ENCODE data around the gene TTLL5. TPM values are rescaled to one million over a fixed set of nuclear protein-coding genes. Genes with fewer than 3 reads are reported as not detected.

Gene TTLL5
- total and polyA plus RNA-seq, 10 of the 15 experiments (the other 5 are each of a cell fraction or from before 2014, with no cell fraction given) = 3.2 to 25.9 (median 13.8) TPM

DNA sequence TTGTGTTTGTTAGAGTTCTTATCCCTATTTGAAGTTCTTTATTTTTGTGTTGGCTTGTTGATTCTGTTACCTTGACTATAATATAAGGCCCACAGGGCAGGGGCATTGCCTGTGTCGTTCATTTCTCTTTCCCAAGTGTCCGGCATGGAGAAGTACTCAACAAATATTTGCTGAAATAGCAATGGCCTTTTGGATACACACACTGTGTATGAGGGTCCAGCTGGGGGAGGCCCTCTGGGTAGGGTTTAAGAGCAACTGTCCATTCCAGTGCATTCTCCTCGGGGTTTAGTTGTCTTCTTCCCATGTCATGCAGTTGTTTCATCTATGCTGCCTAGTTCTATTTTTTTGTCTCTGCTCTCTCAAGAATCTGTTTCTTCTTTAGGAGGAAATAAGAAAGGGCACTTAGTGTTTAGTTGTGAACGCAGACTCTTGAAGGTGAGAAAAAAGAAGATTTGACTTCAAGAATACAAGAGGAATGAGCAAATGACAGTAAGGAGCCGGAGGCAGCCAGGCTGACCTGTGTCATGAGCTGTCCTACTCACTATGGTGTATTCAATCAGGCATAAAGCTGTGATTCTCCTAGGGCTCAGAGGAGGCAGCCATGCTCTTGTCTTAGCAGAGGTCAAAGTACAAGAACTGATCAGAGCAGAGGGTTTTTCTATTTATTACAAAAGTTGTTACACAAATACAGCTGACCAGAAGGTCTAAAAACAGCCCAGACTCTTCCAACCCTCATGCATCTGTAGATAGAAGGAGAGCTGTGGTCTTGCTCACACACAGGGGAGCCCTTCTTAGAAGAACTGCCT, 10.6 kb upstream of the TTLL5 start:
- Histone ChIP-seq H3K9ac (ENCODE audit: control insufficient read depth, insufficient read depth, low read length) (no peak overlapping the region), H3K9me3 (replicated peaks; ENCODE audit: control insufficient read depth, insufficient read depth, low read length) (no peaks in the 10 kb centered on the region), H4K20me1 (ENCODE audit: control insufficient read depth, insufficient read depth) (no peaks in the 10 kb centered on the region), H3K4me2 (ENCODE audit: control insufficient read depth, insufficient read depth) (no peak overlapping the region), H3K27ac (ENCODE audit: control insufficient read depth, insufficient read depth) (no peak overlapping the region), H3K36me3 (ENCODE audit: control insufficient read depth in 2 of 2, insufficient read depth in 2 of 2, low read length in 1 of 2) (peaks cover 5 to 23% of the 10 kb centered on the region in 2 experiments), H3K27me3 (replicated peaks in 1 of 2; ENCODE audit: control insufficient read depth in 2 of 2, insufficient read depth in 2 of 2, low read length in 1 of 2) (no peaks in the 10 kb centered on the region), H2AFZ (ENCODE audit: control insufficient read depth, low read depth, low read length) (no peak overlapping the region), H3K4me1 (ENCODE audit: control insufficient read depth, insufficient read depth, low read length) (no peaks in the 10 kb centered on the region), H3K79me2 (ENCODE audit: control insufficient read depth, insufficient read depth, low read length) (no peaks in the 10 kb centered on the region; the same call in 1 of the 2 replicates), H3K4me3 (no peak overlapping the region)
- SMC1A ChIA-PET (ENCODE audit: uncharacterized antibody, unreplicated experiment) = interaction anchor here (0.8 to 12.4 kb wide), 10 partner anchors 10 to 213 kb away, joined by 3 to 375 read pairs (median 6); partner anchors contain the start of genes BATF, ERG28, FLVCR2 and TTLL5
- POLR2A ChIA-PET = interaction anchor here (1.2 to 2.9 kb wide), 4 partner anchors 10 to 77 kb away, joined by 3 to 15 read pairs (median 8); partner anchors contain the start of genes ERG28 and TTLL5
- TF ChIP-seq RBBP5 (conservative IDR thresholded peaks at IDR 0.05) = no peak
- 100% methylated on average over 5 of the region's 5 CpGs for WGBS (ENCODE audit: insufficient coverage, insufficient replicate concordance, low lambda C conversion rate, missing lambda C conversion rate)
- ATAC-seq (peak; percentile 22; the same call in 1 of the 3 replicates), DNase-seq (ENCODE audit: low read depth, low spot score) (no peak), FAIRE-seq (no peak)
- intact Hi-C loops (cut with micrococcal nuclease; ENCODE audit: unreplicated experiment) = loop anchor here (10.0 kb wide), 1 partner anchor 516 kb away; no protein-coding TSS in a partner anchor
- in situ Hi-C loops (cut with MboI) = loop anchor here (5.0 to 10.0 kb wide), 2 partner anchors 73 to 526 kb away; partner anchors contain the start of genes FLVCR2 and NEK9
- no TSS peak for BruUV-seq (replicated peaks)
- RAD21 ChIA-PET (ENCODE audit: unreplicated experiment) = interaction anchor here (0.8 to 13.7 kb wide), 5 partner anchors 72 to 340 kb away, joined by 3 to 320 read pairs (median 3); partner anchors contain the start of gene FLVCR2
- CTCF ChIA-PET = interaction anchor here (0.7 to 13.0 kb wide), 7 partner anchors 7 to 498 kb away, joined by 3 to 578 read pairs (median 7); partner anchors contain the start of gene FLVCR2

DNA sequence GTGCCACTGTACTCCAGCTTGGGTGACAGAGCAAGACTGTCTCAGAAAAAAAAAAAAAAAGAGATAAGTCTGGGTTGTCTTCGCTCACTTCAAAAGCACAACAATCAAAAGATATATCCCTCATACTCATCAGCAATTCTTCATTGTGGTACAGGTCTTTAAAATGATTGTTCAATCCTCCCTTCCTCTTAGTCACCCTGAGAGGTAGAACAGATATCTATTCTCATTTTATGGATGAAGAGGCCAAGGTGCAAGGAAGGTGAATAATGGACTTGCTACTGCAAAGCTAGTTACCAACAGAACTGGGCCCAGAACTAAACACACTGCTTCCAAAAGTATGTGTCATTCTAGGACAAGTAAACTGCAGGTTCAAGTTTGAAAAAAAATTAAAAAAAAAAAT, 7.5 kb upstream of the TTLL5 start:
- DNase-seq (ENCODE audit: low read depth, low spot score) (no peak), FAIRE-seq (no peak), ATAC-seq (no peak)
- CTCF ChIA-PET = interaction anchor here (0.6 to 13.0 kb wide), 35 partner anchors 10 to 529 kb away, joined by 3 to 578 read pairs (median 7); partner anchors contain the start of genes BATF, FLVCR2 and TGFB3
- H3K9ac ChIP-seq (ENCODE audit: control insufficient read depth, insufficient read depth, low read length) = no peak overlapping the region
- H3K36me3 ChIP-seq (ENCODE audit: control insufficient read depth in 2 of 2, insufficient read depth in 2 of 2, low read length in 1 of 2) = peaks cover 5 to 30% of the 10 kb centered on the region in 2 experiments
- H3K4me3 ChIP-seq = no peak overlapping the region
- no peaks in the 10 kb centered on the region for H3K27me3 ChIP-seq (replicated peaks in 1 of 2; ENCODE audit: control insufficient read depth in 2 of 2, insufficient read depth in 2 of 2, low read length in 1 of 2)
- no TSS peak for BruUV-seq (replicated peaks)
- H4K20me1 ChIP-seq (ENCODE audit: control insufficient read depth, insufficient read depth) = no peaks in the 10 kb centered on the region
- no peak overlapping the region for H3K27ac ChIP-seq (ENCODE audit: control insufficient read depth, insufficient read depth)
- in situ Hi-C loops (cut with MboI) = loop anchor here (5.0 to 10.0 kb wide), 2 partner anchors 76 to 529 kb away; partner anchors contain the start of genes FLVCR2 and NEK9
- SMC1A ChIA-PET (ENCODE audit: uncharacterized antibody, unreplicated experiment) = interaction anchor here (1.0 to 12.4 kb wide), 13 partner anchors 10 to 164 kb away, joined by 3 to 375 read pairs (median 6); partner anchors contain the start of genes BATF and FLVCR2
- intact Hi-C loops (cut with micrococcal nuclease; ENCODE audit: unreplicated experiment) = loop anchor here (10.0 kb wide), 1 partner anchor 519 kb away; no protein-coding TSS in a partner anchor
- WGBS (ENCODE audit: insufficient coverage, insufficient replicate concordance, low lambda C conversion rate, missing lambda C conversion rate) = 86% methylated on average over 1 of the region's 1 CpG
- H2AFZ ChIP-seq (ENCODE audit: control insufficient read depth, low read depth, low read length) = no peak overlapping the region
- no peaks in the 10 kb centered on the region for H3K9me3 ChIP-seq (replicated peaks; ENCODE audit: control insufficient read depth, insufficient read depth, low read length)
- POLR2A ChIA-PET = interaction anchor here (0.7 to 1.9 kb wide), 5 partner anchors 30 to 650 kb away, joined by 3 to 12 read pairs (median 4); partner anchors contain the start of gene FLVCR2
- no peaks in the 10 kb centered on the region for H3K4me1 ChIP-seq (ENCODE audit: control insufficient read depth, insufficient read depth, low read length)
- H3K4me2 ChIP-seq (ENCODE audit: control insufficient read depth, insufficient read depth) = no peak overlapping the region
- RAD21 ChIA-PET (ENCODE audit: unreplicated experiment) = interaction anchor here (0.6 to 13.7 kb wide), 19 partner anchors 10 to 348 kb away, joined by 3 to 320 read pairs (median 4); partner anchors contain the start of genes BATF and FLVCR2
- H3K79me2 ChIP-seq (ENCODE audit: control insufficient read depth, insufficient read depth, low read length) = peaks cover 4% of the 10 kb centered on the region
- TF ChIP-seq YY1 (IDR thresholded peaks at IDR 0.05; ENCODE audit: low read depth, low read length) (no peak), RB1 (IDR thresholded peaks at IDR 0.05; ENCODE audit: borderline replicate concordance) (no peak), JUND (IDR thresholded peaks at IDR 0.05; ENCODE audit: low read depth, low read length) (no peak), RAD51 (IDR thresholded peaks at IDR 0.05) (no peak), POLR2AphosphoS2 (IDR thresholded peaks at IDR 0.05; ENCODE audit: low read depth, low read length) (no peak), IKZF1 (conservative IDR thresholded peaks at IDR 0.05) (no peak), ZNF622 (IDR thresholded peaks at IDR 0.05) (no peak), CEBPB (IDR thresholded peaks at IDR 0.05; ENCODE audit: borderline replicate concordance in 1 of 2, low read depth in 2 of 2, low read length in 2 of 2) (no peak)
- TF ChIP-seq, protein P1, sequence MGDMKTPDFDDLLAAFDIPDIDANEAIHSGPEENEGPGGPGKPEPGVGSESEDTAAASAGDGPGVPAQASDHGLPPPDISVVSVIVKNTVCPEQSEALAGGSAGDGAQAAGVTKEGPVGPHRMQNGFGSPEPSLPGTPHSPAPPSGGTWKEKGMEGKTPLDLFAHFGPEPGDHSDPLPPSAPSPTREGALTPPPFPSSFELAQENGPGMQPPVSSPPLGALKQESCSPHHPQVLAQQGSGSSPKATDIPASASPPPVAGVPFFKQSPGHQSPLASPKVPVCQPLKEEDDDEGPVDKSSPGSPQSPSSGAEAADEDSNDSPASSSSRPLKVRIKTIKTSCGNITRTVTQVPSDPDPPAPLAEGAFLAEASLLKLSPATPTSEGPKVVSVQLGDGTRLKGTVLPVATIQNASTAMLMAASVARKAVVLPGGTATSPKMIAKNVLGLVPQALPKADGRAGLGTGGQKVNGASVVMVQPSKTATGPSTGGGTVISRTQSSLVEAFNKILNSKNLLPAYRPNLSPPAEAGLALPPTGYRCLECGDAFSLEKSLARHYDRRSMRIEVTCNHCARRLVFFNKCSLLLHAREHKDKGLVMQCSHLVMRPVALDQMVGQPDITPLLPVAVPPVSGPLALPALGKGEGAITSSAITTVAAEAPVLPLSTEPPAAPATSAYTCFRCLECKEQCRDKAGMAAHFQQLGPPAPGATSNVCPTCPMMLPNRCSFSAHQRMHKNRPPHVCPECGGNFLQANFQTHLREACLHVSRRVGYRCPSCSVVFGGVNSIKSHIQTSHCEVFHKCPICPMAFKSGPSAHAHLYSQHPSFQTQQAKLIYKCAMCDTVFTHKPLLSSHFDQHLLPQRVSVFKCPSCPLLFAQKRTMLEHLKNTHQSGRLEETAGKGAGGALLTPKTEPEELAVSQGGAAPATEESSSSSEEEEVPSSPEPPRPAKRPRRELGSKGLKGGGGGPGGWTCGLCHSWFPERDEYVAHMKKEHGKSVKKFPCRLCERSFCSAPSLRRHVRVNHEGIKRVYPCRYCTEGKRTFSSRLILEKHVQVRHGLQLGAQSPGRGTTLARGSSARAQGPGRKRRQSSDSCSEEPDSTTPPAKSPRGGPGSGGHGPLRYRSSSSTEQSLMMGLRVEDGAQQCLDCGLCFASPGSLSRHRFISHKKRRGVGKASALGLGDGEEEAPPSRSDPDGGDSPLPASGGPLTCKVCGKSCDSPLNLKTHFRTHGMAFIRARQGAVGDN (IDR thresholded peaks at IDR 0.05) = no peak
